NCI-H446 (cell line): Measurements from ENCODE around the gene DYNLT2B.
"Not testable (repeated sequence)": the region's sequence is repeated elsewhere in the genome, so short reads cannot be mapped to it uniquely, and the experiment has no call there.

Experiments used
- DNase-seq, 2 experiments: peaks; one replicate each; lab custom pipeline; 2025; lab: John Stamatoyannopoulos, UW

The DYNLT2B gene

GRCh38 chr3:196270499-196270898, 47.5 kb downstream of the DYNLT2B start:
- DNase-seq: no peak

- DNase-seq: no peak
Observed at GRCh38 chr3:196268284-196269163, 49.5 kb downstream of the DYNLT2B start.

DNA sequence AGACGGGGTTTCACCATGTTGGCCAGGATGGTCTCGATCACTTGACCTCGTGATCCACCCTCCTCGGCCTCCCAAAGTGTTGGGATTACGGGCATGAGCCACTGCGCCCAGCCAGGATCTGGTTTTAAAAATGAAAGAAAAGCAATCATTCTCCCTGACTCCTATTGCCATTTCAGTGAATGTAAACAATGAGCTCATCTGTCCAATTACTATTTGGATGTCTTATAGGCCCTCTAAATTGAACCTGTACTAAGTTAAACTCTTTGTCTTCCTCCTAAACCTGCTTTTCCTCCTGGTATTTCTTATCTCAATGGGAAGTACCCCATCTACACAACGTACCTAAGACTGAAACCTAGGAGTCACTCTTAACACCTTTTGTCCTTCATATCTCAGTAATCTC, 54.2 kb downstream of the DYNLT2B start:
- no peak for DNase-seq

- DNase-seq: no peak
Observed at GRCh38 chr3:196260784-196261183, 57.3 kb downstream of the DYNLT2B start.

DNA sequence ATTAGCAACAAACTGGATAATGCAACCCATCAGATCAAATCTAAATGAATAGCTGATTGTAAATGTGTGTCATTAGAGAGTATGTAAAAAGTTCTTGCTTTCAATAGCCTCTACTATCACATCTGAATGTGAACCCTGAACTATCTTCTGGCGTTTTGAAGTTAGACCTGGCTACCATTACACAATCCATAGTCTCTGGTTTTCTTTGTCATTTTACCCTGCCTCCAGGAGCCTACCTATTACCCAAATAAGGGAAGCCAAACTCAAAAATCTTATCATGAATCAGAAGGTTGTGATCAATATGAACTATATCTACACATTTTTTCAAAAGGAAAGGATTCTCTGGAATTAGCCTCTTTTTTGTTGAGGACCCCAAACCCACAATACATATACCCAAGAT, 62.3 kb downstream of the DYNLT2B start:
- DNase-seq: no peak

DNA sequence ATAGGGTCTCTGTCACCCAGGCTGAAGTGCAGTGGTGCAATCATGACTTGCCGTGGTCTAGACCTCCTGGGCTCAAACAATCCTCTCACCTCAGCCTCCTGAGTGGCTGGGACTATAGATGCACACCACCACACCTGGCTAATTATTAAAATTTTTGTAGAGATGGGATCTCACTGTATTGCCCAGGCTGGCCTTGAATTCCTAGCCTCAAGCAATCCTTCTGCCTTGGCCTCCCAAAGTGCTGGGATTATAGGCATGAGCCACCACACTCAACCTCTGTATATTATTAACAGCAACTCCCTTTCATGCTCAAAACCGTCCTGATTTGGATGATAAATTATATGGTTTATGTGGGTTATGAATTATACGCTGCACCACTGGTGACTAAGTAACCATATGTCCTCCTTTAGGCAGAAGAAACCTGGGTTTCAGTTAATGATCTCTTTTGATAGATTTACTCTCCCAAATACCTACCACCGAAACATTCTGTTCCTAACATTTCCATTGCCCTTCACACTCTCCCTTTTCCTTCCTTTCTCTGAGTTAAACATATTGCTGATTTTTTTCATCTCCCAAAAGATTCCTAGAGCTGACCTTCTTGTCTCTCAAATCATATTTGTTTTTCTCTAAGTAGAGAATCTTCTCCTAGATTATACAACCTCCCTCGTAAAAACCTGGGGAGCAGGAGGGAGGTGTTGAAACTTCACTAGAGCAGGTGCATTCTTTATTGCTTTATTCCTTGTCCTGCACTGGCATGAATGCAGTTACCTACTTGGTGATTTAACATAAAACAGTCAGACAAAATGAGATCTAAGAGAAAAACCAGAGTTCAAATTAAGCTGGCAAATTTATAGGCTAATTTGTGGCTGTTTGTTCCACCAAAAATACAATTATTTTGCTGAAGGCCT, 63.4 kb downstream of the DYNLT2B start:
- no peak for DNase-seq

GRCh38 chr3:196251918-196252317, 66.1 kb downstream of the DYNLT2B start:
- no peak for DNase-seq

GRCh38 chr3:196246612-196247308, 71.3 kb downstream of the DYNLT2B start:
- DNase-seq: no peak

DNA sequence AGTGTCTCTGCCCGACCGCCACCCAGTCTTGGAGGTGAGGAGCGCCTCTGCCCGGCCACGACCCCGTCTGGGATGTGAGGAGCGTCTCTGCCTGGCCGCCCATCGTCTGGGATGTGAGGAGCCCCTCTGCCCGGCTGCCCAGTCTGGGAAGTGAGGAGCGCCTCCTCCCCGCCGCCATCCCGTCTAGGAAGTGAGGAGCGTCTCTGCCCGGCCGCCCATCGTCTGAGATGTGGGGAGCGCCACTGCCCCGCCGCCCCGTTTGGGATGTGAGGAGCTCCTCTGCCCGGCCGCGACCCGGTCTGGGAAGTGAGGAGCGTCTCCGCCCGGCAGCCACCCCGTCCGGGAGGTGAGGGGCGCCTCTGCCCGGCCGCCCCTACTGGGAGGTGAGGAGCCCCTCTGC, 73.9 kb downstream of the DYNLT2B start:
- DNase-seq: not testable (repeated sequence)

DNA sequence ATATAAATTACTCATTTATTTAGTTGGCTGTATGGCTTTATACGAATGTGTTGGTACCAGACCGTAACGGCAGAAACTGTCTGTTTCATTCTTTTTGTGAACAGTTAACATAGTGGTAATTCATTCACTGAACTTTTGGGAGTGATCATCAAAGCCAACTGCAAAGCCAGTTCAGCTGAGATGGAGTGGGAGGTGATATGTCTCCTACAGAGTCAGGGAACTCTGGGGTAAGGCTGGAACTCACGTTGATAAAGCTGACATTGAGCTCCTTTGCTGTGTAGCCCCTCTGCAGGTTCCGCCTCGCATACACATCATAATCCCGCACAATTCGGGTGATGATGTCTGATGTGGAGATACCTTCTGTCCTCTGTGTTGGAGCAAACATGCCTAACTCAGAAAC, 76.3 kb downstream of the DYNLT2B start:
- DNase-seq: no peak
